ENCODE results near the gene DYNLT5.
"Not testable (repeated sequence)": the region's sequence is repeated elsewhere in the genome, so short reads cannot be mapped to it uniquely, and the experiment has no call there.

The DYNLT5 gene

GRCh38 chr1:66791621-66792610 is 39.7 kb downstream of the DYNLT5 start:
- CTCF ChIA-PET: no interaction called here
- POLR2A ChIA-PET: no interaction called here
- DNase-seq (ENCODE audit: extremely low spot score): no peak
- no peak for TF ChIP-seq CTCF (IDR thresholded peaks at IDR 0.05; ENCODE audit: control extremely low read depth, extremely low read depth, low read depth, missing control alignments)

GRCh38 chr1:66795839-66796238 is 43.6 kb downstream of the DYNLT5 start:
- POLR2A ChIA-PET; DNase-seq (ENCODE audit: extremely low spot score): not testable (repeated sequence)
- CTCF ChIA-PET: interaction anchor here (1.2 to 2.1 kb wide), 2 partner anchors 8 to 16 kb away, joined by 3 to 4 read pairs; no protein-coding TSS in a partner anchor

- POLR2A ChIA-PET: no interaction called here
- no peak for DNase-seq (ENCODE audit: extremely low spot score)
- no peak for TF ChIP-seq CTCF (IDR thresholded peaks at IDR 0.05; ENCODE audit: control extremely low read depth, extremely low read depth, low read depth, missing control alignments)
- CTCF ChIA-PET: no interaction called here
Measured at GRCh38 chr1:66809245-66809644, 57.0 kb downstream of the DYNLT5 start.

GRCh38 chr1:66809736-66810326 is 57.6 kb downstream of the DYNLT5 start:
- no peak for DNase-seq (ENCODE audit: extremely low spot score)
- CTCF ChIA-PET: no interaction called here
- POLR2A ChIA-PET: no interaction called here
- TF ChIP-seq CTCF (IDR thresholded peaks at IDR 0.05; ENCODE audit: control extremely low read depth, extremely low read depth, low read depth, missing control alignments): no peak

GRCh38 chr1:66824771-66825170 is 72.5 kb downstream of the DYNLT5 start:
- no peak for DNase-seq (ENCODE audit: extremely low spot score)
- CTCF ChIA-PET: no interaction called here
- no peak for TF ChIP-seq CTCF (IDR thresholded peaks at IDR 0.05; ENCODE audit: control extremely low read depth, extremely low read depth, low read depth, missing control alignments)
- POLR2A ChIA-PET: no interaction called here

Data from GM10248 (cell line).